T47D (cell line): ENCODE data around the gene FIGN.
A peak's percentile ranks its signal among the peaks of the same experiment; 100 is the strongest.

Source experiments
- DNase-seq, 2 experiments: peaks; one replicate each; pipeline versions ENCODE4 v3.0.0 to v3.0.0-alpha.2; 2011 to 2012; ENCODE audit warnings: low read depth in 1 of 2, low spot score in 1 of 2
- JUND ChIP-seq: IDR thresholded peaks from 2 replicates; pipeline ENCODE4 v1.6.1; 2012; ENCODE audit warnings: low read depth
- in situ Hi-C: cut with HindIII; loops from 2 replicates; pipeline ENCODE4 v1.10.0; 2016; ENCODE audit warnings: low sequenced_read_pairs, low pct_unique_long_range_greater_than_20kb

Gene FIGN

GRCh38 chr2:163735685-163736432 is at the start of gene FIGN:
TSS of gene FIGN (minus strand) at chr2:163736008. CDS start at chr2:163734927, 1,081 bp downstream.
- in situ Hi-C loops = no loop called here
- no peak for TF ChIP-seq JUND
- peak; percentile 71 to 79 for DNase-seq

- in situ Hi-C loops = no loop called here
- TF ChIP-seq JUND = no peak
- no peak for DNase-seq
These were observed 49.4 kb upstream of the FIGN start for GRCh38 chr2:163785162-163785561.

- in situ Hi-C loops = no loop called here
- peak in 1 of 2 experiments; percentile 61 for DNase-seq
- no peak for TF ChIP-seq JUND
These were observed 44.3 kb upstream of the FIGN start for GRCh38 chr2:163779970-163780597.

GRCh38 chr2:163778045-163778781 is 42.4 kb upstream of the FIGN start:
- DNase-seq = peak in 1 of 2 experiments; percentile 73
- in situ Hi-C loops = no loop called here
- peak; percentile 68 for TF ChIP-seq JUND

- in situ Hi-C loops = no loop called here
- no peak for DNase-seq
- no peak for TF ChIP-seq JUND
These were observed 39.5 kb upstream of the FIGN start for GRCh38 chr2:163775304-163775703.

GRCh38 chr2:163774862-163775261 is 39.1 kb upstream of the FIGN start:
- DNase-seq = peak in 1 of 2 experiments; percentile 37
- no peak for TF ChIP-seq JUND

GRCh38 chr2:163773276-163773675 is 37.5 kb upstream of the FIGN start:
- TF ChIP-seq JUND = no peak
- DNase-seq = no peak
- in situ Hi-C loops = no loop called here

More at GRCh38 chr2:163774862-163775261, 39.1 kb upstream of the FIGN start:
- in situ Hi-C loops = no loop called here

GRCh38 chr2:163771596-163771995 is 35.8 kb upstream of the FIGN start:
- TF ChIP-seq JUND = no peak
- in situ Hi-C loops = no loop called here
- DNase-seq = no peak

- no peak for DNase-seq
- no peak for TF ChIP-seq JUND
- in situ Hi-C loops = no loop called here
These were observed 33.3 kb upstream of the FIGN start for GRCh38 chr2:163768881-163769695.

- DNase-seq = no peak
- no peak for TF ChIP-seq JUND
- in situ Hi-C loops = no loop called here
These were observed 31.3 kb upstream of the FIGN start for GRCh38 chr2:163767097-163767496.

GRCh38 chr2:163764566-163764965 is 28.8 kb upstream of the FIGN start:
- in situ Hi-C loops = no loop called here
- DNase-seq = no peak
- TF ChIP-seq JUND = no peak

GRCh38 chr2:163759013-163759412 is 23.2 kb upstream of the FIGN start:
- in situ Hi-C loops = no loop called here
- DNase-seq = peak in 1 of 2 experiments; percentile 71
- no peak for TF ChIP-seq JUND
